Smooth muscle cell (in vitro differentiated cells): ENCODE results near the gene DDC. TPM values are rescaled to one million over a fixed set of nuclear protein-coding genes. Genes with fewer than 3 reads are reported as not detected.

ENCODE experiments used
- DNase-seq: peaks from one replicate; lab custom pipeline; 2025; ENCODE audit not compliant: unreplicated experiment; lab: John Stamatoyannopoulos, UW
- H2AFZ ChIP-seq: fragments of 200-600 bp; sonication (generic); 2 replicates; pipeline ENCODE4 v1.6.0; 2016; ENCODE audit warnings: antibody characterized with exemption, low read depth, mild to moderate bottlenecking
- H3F3A ChIP-seq: fragments of 200-600 bp; sonication (generic); 2 replicates; pipeline ENCODE4 v1.6.0; 2017; ENCODE audit warnings: antibody characterized with exemption, low read depth
- H3K27ac ChIP-seq: fragments of 200-600 bp; sonication (generic); 2 replicates; pipeline ENCODE4 v1.5.1; 2016; ENCODE audit warnings: low read depth, mild to moderate bottlenecking
- H3K27me3 ChIP-seq: fragments of 200-600 bp; sonication (generic); 2 replicates; pipeline ENCODE4 v1.6.1; 2016; ENCODE audit warnings: low read depth, mild to moderate bottlenecking
- H3K36me3 ChIP-seq: fragments of 200-600 bp; sonication (generic); 2 replicates; pipeline ENCODE4 v1.5.1; 2016; ENCODE audit warnings: low read depth
- H3K4me1 ChIP-seq: fragments of 200-600 bp; sonication (generic); 2 replicates; pipeline ENCODE4 v1.5.1; 2016; ENCODE audit warnings: low read depth
- H3K4me2 ChIP-seq: fragments of 200-600 bp; sonication (generic); 2 replicates; pipeline ENCODE4 v1.6.0; 2016; ENCODE audit warnings: mild to moderate bottlenecking
- H3K4me3 ChIP-seq: fragments of 200-600 bp; sonication (generic); 2 replicates; pipeline ENCODE4 v1.5.1; 2016; ENCODE audit warnings: mild to moderate bottlenecking
- H3K79me2 ChIP-seq: fragments of 200-600 bp; sonication (generic); 2 replicates; pipeline ENCODE4 v1.6.0; 2016; ENCODE audit warnings: low read depth, mild to moderate bottlenecking
- H3K9ac ChIP-seq: fragments of 200-600 bp; sonication (generic); 2 replicates; pipeline ENCODE4 v1.6.0; 2016; ENCODE audit warnings: low read depth
- H3K9me3 ChIP-seq: fragments of 200-600 bp; sonication (generic); replicated peaks from 2 replicates; pipeline ENCODE4 v1.5.1; 2016; ENCODE audit warnings: low read depth
- H4K20me1 ChIP-seq: fragments of 200-600 bp; sonication (generic); 2 replicates; pipeline ENCODE4 v1.6.0; 2016; ENCODE audit warnings: low read depth
- CTCF ChIP-seq: fragments of 200-600 bp; sonication (generic); IDR thresholded peaks from 2 replicates; pipeline ENCODE4 v1.5.1; 2017; ENCODE audit warnings: borderline replicate concordance, mild to moderate bottlenecking, antibody characterized with exemption; ENCODE audit not compliant: insufficient read depth, poor library complexity, severe bottlenecking
- WGBS: methylation state at CpG from one replicate; pipeline ENCODE4 v1.1.7; 2016; ENCODE audit warnings: low lambda C conversion rate; 5-methylcytosine and 5-hydroxymethylcytosine counted together
- polyA plus RNA-seq: library from polyadenylated mRNA; unstranded; fragments of >200 nt; fragmentation: Nextera tagmentation; extraction: Ambion mirVana; gene quantifications from 2 replicates; pipeline ENCODE4 v1.2.1, GENCODE V29; 2016
- total RNA-seq: library from RNA; depleted of rRNA; stranded (reverse); fragments of >200 nt; gene quantifications from 2 replicates; pipeline ENCODE4 v1.2.3, GENCODE V29; 2014

Gene DDC
- total and polyA plus RNA-seq, 2 experiments from 2014 or later = not detected

GRCh38 chr7:50598460-50599343, 33.5 kb upstream of the DDC start:
- no peaks in the 10 kb centered on the region for H3K27me3 ChIP-seq
- no peaks in the 10 kb centered on the region for H3K9me3 ChIP-seq
- DNase-seq = no peak
- H3F3A ChIP-seq = no peaks in the 10 kb centered on the region
- no peaks in the 10 kb centered on the region for H3K79me2 ChIP-seq
- no peak for TF ChIP-seq CTCF
- H3K36me3 ChIP-seq = no peaks in the 10 kb centered on the region
- H3K27ac ChIP-seq = no peak overlapping the region
- H3K9ac ChIP-seq = no peak overlapping the region
- no peak overlapping the region for H3K4me3 ChIP-seq
- H4K20me1 ChIP-seq = peaks cover 3% of the 10 kb centered on the region
- H2AFZ ChIP-seq = no peak overlapping the region
- no peak overlapping the region for H3K4me2 ChIP-seq
- 96% methylated on average over 18 of the region's 18 CpGs for WGBS
- H3K4me1 ChIP-seq = no peaks in the 10 kb centered on the region

GRCh38 chr7:50596484-50596883, 31.3 kb upstream of the DDC start:
- WGBS = 96% methylated on average over 4 of the region's 4 CpGs
- TF ChIP-seq CTCF = no peak
- no peak for DNase-seq

GRCh38 chr7:50595491-50596102, 30.4 kb upstream of the DDC start:
- DNase-seq = no peak

More at GRCh38 chr7:50596484-50596883, 31.3 kb upstream of the DDC start:
- H3F3A ChIP-seq = no peaks in the 10 kb centered on the region
- H3K4me2 ChIP-seq = no peak overlapping the region
- H3K9ac ChIP-seq = no peak overlapping the region
- H3K4me1 ChIP-seq = peaks cover 7% of the 10 kb centered on the region
- H2AFZ ChIP-seq = no peak overlapping the region
- H4K20me1 ChIP-seq = no peaks in the 10 kb centered on the region
- H3K36me3 ChIP-seq = no peaks in the 10 kb centered on the region
- no peak overlapping the region for H3K4me3 ChIP-seq
- H3K79me2 ChIP-seq = no peaks in the 10 kb centered on the region
- H3K9me3 ChIP-seq = no peaks in the 10 kb centered on the region
- no peaks in the 10 kb centered on the region for H3K27me3 ChIP-seq
- no peak overlapping the region for H3K27ac ChIP-seq

More at GRCh38 chr7:50595491-50596102, 30.4 kb upstream of the DDC start:
- H4K20me1 ChIP-seq = no peaks in the 10 kb centered on the region
- no peak overlapping the region for H3K4me2 ChIP-seq
- TF ChIP-seq CTCF = peak; percentile 30
- no peaks in the 10 kb centered on the region for H3F3A ChIP-seq
- no peaks in the 10 kb centered on the region for H3K27me3 ChIP-seq
- H3K4me1 ChIP-seq = peaks cover 8% of the 10 kb centered on the region
- 89% methylated on average over 5 of the region's 5 CpGs for WGBS
- H3K36me3 ChIP-seq = no peaks in the 10 kb centered on the region
- no peak overlapping the region for H2AFZ ChIP-seq
- H3K4me3 ChIP-seq = no peak overlapping the region
- H3K9ac ChIP-seq = no peak overlapping the region
- no peak overlapping the region for H3K27ac ChIP-seq
- H3K79me2 ChIP-seq = no peaks in the 10 kb centered on the region
- H3K9me3 ChIP-seq = no peaks in the 10 kb centered on the region
